Activated gamma-delta T cell treated with Interleukin-2 at 50 U/mL for 16 hours (primary cell): ENCODE measurements around the gene GNG7.
"Not testable (repeated sequence)": the region's sequence is repeated elsewhere in the genome, so short reads cannot be mapped to it uniquely, and the experiment has no call there.

Experiments used
- DNase-seq: peaks from one replicate; pipeline ENCODE4 v3.0.0-alpha.2; 2020

The GNG7 gene

DNA sequence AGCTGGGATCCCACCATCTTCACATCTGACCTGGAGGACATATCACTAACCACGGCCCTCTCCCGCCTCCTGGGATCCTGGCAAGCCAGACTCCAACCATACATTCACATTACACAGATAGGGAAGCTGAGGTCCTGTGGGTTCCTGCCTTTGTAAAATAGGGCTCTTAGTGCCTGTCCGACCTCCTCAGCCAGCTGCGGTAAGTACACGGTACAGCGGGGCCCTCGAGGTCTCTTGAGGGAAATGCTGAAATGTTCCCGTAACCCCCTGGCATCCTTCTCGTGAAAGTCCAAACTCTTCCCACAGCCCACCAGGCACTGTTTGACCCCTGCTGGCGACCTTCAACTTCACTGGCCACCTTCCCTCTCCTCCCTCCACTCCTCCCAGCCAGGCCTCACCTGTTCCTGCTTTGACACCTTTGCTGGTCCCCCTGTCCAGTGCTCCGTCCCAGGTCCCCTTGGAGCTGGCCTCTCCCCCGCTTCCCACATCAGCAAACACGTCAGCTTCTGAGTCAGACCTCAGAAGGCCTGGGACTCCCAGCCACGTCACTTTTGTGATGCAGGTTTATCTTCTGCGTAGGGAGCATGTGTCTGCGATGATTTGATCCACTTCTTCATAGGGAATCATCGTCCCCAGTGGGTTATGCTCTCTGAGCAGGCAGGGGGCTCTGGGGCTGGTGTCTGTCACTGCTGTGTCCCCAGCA is 8.8 kb upstream of the GNG7 start:
- DNase-seq = no peak

DNA sequence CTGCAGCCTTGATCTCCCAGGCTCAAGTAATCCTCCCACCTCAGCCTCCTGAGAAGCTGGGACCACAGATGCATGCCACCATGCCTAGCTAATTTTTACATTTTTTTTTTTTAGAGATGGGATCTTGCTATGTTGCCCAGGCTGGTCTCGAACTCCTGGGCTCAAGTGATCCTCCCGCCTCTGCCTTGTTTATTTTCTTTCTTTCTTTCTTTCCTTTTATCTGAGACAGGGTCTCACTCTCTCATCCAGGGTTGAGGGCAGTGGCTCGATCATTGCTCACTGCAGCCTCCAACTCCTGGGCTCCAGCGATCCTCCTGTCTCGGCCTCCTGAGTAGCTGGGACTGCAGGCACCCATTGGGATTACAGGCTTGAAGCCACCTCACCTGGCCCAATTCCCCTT is 3.8 kb upstream of the GNG7 start:
- no peak for DNase-seq

DNA sequence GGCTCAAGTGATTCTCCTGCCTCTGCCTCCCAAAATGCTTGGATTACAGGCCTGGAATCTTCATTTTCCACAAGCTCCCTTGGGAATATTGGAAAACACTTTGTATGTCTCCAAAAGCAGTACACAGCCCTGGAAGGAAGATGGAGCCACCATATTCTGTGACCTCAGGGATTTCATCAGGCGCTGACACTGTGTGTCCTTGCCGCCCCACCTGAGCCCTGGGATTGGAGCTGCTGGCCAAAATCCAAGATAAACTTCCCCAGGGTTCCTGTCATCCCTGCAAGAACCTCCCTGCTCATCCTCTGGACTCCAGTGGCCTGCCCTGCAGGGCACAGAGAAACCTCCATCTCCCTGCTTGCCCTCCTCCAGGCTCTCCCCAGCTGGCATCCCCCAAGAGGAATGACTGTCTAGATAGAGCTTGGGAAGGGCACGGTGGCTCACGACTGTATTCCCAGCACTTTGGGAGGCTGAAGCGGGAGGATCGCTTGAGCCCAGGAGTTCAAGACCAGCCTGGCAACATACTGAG is 1.3 kb upstream of the GNG7 start:
- DNase-seq = no peak

DNA sequence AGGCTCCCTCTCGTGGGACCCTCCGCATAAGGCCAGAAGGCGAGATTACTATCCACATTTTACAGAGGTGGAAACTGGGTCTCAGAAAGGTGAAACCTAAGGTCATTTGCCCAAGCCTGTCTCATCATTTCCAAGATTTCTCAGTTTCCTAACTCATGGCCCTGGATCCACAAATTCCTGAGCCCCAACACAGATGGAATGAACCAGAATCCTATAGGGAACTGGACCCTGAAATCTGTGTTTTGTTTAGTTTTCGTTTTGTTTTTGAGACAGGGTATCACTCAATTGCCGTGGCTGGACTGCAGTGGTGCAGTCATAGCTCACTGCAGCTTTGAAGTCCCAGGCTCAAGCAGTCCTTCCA is 563 bp upstream of the GNG7 start:
- DNase-seq = no peak

DNA sequence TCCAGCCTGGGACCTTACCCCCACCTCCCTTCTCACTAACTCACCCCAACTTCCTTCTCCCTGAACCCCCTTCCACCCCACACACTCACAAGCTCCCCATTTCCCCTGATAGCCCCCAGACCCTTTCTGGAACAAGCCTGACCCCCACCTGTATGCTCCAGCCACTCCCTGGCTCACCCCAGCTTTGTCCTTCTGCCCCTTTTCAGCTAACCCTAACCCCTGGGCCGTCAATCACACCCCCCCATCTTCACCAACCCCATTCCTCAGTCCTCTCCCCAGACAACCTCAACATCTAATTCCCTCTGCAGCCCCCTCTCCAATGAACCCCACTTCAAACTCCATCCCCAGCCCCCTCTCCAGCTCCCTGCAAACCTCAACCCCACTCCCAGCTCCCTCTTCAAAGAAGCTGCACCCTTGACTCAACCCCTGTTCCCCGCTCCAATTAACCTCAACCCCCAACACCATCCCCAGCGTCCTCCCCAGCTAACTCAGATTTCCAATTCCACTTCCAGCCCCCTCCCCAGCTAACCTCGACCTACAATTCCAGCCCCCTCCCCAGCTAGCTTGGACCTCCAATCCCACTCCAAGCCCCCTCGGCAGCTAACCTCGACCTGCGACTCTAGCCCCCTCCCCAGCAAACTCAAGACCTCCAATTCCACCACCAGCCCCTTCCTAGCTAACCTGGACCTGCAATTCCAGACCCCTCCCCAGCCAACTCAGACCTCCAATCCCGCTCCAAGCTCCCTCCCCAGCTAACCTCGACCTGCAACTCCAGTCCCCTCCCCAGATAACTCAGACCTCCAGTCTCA is 929 bp downstream of the GNG7 start:
- no peak for DNase-seq

DNA sequence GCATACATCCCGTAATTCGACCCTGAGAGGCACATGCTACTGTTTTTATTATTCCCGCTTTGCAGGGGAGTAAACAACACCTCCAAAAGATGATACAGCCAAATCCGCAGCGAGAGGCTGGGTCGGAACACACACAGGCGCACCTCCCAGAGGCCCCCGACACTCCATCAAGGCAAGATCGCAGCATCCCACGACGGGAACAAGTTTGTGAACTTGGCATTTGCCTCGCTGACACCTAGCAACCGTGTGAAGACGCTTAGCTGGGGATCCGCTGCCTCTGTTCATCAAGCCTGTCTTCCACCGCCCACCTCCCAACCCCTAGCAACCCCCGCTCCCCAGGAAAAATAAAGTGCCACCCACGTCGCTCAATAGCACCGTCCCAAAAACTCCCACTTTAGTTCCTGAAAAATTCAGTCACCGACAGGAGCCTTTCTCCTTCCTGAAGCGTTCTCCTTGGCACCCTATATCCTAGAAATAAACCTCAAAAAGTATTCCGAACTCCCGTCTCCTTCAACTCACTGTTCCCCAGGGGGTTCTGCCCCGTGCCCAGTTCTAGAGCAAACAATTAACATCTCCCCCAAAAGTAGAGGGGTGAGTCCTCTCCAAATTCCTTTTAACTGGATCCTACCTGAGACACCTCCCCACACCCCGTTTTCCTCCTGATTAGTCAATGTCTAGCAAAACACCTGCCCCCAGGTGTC is 1.7 kb downstream of the GNG7 start:
- no peak for DNase-seq

DNA sequence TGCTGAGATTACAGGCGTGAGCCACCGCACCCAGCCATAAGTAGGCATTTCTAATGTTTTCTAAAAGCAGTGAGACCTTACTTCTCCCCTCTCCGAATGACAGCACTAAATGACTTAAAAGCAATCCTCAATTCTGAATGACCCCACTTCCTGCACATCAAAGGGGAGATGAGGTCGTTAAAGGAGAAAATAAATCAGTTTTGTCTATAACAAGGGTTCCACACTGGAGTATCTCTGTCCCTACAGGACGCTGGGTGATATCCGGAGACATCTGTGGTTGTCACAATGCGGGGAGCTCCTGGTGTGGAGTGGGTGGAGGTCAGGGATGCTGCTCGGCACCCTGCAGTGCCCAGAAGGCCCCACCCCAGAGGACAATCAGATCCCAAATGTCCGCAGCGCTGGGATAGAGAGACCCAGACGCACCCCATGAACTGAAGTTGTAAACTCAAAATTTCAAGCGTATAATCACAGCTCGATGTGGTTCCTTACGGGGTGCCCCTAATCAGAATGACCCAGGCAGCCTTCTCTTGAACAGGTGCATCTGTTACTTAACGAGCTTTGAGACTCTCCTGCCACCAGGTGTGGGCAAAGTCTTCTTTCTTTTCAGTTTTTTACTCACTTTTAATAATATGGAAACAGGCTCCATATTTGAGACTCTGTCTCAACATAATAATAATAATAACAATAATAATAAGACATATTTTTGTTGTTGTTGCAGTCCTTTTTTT is 2.9 kb downstream of the GNG7 start:
- no peak for DNase-seq

DNA sequence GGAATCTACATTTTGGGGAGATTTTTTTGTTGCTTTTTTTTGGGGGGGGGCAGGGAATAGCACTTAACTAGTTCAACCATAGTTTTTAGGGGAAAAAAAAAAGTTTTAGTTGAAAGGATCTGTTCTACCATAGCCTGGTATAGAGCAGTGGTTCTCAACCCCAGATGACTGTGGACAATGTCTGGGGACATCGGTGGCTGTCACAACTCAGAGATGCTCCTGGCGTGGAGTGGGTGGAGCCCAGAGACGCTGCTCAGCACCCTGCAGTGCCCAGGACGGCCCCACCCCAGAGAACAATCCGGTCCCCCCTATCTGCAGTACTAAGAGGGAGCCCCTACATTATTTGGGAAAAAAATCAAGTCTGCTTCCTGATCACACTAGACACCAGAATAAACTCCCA is 8.3 kb downstream of the GNG7 start:
- DNase-seq = no peak

DNA sequence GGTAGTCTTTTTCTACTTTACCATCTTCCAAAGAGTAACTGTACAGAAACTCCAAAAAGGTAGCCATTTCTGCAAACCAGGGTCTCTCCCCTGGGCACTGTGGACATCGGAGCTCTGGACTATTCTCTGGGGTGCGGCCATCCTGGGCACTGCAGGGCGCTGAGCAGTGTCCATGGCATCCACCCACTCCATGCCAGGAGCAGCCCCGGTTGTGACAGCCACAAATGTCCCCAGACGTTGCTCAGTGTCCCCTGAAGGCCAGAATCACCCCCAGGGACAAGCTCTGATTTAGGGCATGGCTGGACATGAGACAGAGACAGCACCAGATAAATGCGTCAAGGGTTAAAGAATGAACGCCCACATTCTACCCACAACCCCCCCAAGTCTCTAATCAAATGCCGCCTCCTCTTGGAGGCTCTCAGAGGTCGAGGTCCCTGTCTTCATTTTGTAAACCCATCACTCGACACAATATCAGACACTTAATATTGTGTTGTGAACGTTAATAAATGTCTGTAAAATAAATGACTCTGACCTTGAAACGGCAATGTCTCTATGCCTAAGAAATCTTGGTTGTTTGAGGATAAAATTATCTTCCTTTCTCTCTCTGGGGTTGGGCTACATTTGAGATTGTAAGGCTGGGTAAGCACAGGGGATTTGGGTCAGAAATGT is 8.9 kb downstream of the GNG7 start:
- no peak for DNase-seq

DNA sequence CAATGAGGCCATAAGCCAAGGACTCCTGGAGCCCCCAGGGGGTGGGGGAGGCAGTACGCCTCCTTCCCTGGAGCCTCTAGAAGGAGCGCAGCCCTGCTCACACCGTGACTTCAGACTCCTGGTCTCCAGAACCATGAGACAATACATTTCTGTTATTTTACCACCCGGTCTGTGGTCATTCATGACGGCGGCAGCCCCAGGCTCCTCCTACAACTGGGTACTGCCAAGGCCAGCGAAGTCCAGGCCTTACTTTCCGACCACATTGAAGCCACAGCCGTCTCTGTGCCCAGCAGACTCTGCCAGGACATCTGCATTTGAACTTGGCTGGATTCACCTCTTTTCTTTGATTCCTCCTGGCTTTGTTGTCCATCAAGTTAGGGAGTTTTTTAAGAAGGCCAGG is 10.5 kb downstream of the GNG7 start:
- DNase-seq = no peak

DNA sequence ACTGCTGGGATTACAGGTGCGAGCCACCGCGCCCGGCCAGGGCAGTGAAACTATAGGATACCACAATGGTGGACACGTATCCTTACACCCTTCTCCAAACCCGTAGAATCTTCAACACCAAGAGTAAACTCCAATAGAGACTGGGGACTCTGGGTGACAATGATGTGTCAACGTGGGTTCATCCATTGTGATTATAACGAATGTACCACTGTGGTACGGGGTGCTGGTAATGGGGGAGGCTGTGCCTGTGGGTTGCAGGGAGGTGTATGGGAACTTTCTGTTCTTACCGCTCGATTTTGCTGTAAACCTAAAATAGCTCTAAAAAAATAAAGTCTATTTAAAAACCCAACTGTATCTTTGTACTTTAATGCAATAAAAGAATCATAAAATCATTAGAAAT is 11.6 kb downstream of the GNG7 start:
- no peak for DNase-seq

DNA sequence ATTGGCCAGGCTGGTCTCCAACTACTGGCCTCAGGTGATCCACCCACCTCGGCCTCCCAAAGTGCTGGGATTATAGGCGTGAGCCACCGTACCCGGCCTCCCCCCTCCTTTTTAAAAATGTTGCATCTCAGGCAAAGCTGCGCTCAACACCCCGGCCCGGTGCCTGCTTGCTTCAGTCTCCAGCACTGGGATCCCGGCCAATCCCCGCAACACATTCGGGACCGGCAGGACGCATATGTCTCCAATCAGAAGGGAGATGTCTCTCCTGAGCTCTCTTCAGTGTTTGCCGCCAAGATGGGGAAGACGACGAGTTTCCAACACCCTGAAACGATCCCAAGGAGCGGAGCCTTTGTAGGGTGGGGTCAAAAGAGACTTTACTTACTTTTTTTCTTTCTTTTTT is 16.1 kb downstream of the GNG7 start:
- no peak for DNase-seq

DNA sequence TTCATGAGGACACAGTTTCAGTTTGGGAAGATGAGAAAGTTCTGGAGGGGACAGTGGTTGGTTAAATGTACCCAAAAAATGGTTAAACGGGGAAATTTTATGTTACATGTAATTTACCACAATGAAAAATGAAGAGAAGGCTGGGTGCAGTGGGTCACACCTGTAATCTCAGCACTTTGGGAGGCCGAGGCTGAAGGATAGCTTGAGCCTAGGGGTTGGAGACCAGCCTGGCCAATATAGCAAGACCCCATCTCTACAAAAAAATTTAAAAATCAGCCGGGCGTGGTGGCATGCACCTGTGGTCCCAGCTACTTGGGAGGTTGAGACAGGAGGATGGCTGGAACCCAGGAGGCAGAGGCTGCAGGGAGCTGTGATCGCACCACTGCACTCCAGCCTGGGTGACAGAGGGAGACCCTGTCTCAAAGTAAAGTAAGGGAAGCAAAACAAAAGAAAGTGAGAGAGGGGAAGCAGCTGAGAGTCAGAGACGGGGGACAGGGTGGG is 17.2 kb downstream of the GNG7 start:
- no peak for DNase-seq

DNA sequence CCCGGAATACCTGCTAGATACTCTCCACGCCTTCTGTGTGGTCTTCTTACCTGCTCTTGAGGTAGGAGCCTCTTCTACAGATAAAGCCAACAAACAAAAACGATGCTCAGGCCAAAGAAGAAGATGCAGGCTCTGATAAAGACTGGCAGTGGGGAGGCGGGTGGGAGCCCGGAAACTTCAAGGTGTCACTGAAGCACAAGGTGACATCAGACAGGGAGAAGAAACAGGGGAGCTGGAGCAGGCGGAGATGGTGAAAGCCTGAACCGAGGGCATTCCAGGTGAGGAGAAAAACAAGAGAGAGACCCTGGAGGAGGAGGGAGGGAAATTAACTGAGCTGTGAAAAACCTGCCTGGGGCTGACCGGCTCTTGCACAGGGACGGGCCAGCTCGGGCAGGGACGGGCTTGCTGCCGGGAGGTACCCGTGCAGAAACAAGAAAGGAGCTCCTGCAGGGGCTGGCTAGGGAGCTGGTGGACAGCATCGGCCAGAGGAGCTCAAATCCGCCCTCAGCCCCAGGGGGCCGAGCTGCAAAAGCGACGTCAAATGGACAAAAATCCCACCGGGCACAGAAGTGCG is 19.0 kb downstream of the GNG7 start:
- no peak for DNase-seq

DNA sequence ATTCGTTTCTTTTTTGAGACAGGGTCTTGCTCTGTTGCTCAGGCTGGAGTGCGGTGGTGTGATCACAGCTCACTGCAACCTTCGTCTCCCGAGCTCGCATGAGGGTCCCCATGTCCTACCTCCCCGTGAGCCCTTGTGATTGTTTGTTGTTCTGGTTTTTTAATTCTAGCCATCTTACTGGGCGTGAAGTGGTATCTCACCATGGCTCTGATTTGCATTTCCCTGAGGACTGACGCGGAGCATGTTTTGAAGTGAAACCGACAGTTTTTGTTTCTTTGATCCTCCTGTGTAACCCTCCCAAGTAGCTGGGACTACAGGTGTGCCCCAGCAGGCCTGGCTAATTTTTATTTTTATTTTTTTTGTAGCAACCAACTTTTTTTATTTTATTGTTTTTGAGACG is 21.7 kb downstream of the GNG7 start:
- DNase-seq = no peak

DNA sequence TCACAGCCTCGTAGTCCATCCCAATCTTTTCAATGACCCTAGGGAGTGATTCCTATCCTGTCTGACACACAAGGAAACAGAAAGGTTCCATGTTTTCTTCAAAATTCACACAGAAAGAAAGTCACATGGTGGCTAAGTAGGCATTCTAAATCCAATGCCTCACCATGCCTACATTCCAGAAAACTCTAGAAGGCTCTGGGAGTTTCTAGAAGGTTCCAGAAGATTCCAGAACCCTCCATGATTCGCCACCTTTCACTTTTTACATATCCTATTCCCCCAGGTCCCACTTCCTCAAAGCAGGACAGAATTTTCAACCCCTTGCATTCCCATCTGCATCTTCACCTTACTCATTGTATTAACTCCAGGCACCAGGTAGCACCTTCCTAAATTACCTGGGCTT is 23.1 kb downstream of the GNG7 start:
- no peak for DNase-seq

DNA sequence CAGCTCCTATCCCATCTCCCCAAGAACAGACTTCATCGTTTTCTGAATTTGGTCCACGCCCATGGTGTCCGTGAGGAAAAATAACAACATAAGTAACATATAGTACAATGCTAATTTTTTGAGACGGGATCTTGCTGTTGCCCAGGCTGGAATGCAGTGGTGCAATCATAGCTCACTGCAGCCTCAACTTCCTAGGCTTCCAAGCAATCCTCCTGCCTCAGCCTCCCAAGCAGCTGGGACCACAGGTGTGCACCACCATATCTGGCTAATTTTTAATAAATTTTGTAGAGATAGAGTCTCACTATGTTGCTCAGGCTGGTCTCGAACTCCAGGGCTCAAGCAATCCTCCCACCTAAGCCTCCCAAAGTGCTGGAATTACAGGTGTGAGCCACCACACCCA is 23.5 kb downstream of the GNG7 start:
- not testable (repeated sequence) for DNase-seq

DNA sequence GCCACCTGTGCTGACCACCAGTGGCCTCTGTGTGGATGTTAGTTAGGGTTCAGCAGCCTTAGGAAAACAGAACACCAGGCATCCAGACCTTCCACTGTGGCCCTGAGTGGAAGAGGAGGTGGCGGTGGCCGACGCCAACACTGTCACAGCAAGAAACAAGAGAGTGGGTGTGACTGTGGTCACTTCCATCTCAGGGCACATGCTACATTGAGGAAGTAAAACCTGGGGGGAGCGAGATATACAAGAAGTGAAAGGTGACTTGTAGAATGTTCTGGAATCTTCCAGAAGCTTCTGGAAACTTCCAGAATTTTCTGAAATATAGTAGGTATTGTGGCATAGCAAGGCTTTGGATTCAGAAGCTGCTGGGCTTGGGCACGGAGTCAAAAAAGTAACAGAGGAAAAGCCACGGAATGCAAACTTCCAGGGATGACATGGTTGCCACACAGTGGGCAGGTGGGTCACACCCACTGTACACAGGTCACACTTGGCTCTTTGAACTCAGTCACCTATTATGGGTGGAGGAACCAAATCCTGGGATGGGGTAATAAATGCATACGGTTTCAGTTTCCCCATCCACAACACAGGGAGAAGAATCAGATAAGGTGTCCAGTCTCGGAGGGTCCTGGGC is 24.3 kb downstream of the GNG7 start:
- no peak for DNase-seq

DNA sequence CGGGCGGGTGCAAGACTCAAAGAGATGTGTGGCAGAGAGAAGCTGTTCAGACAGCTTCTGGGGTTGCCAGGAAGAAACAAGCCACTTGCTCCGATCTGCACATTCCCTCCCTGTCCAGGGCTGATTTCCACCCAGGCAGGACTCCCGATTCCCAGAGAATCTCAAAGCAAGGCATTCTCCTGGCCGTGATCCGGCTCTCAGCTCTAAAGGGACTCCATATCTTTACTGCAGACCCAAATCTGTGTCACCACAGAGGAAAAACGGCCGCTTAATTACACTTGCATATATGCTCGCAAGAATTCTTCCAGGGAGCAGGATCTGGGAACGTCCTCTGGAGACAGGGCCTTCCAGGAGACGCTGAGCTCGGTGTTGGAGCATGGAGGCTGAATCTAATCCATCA is 25.7 kb downstream of the GNG7 start:
- DNase-seq = no peak

DNA sequence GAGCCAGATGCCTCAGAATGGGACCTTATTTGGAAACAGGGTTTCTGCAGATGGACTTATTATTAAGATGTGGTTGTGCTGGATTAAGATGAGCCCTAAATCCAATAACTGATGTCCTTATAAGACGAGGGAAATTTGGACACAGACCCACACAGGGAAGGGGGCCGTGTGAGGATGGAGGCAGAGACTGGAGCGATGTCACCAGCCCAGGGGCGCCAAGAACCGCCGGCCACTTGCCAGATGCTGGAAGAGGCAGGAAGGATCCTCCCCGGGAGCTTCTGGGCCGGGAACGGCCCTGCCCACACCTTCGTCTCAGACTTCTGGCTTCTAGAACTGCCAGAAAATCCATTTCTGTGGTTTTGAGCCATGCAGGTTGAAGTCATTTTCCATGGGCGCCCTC is 26.6 kb downstream of the GNG7 start:
- no peak for DNase-seq

DNA sequence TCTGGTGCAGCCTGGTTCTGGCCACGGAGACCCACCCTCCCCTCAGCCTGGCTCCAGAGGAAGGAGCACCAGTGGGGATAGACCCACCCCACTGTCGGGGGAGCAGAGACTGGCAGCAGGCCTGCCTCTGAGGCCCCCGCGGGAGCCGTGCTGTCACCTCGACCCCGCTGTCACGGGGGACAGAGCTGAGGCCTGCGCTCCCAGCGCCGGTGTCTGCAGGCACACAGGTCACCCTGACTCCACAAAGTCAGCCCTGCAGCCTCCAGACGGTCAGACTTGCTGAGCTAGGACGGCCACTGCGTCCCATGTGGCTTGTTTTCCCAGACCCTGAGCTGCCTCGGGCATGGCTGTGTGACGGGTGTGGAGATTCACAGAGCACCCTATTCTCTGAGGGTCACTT is 32.3 kb downstream of the GNG7 start:
- DNase-seq = no peak
